AG08396 (cell line): Measurements from ENCODE around the gene HHAT.

Experiments
- DNase-seq: peaks from one replicate; pipeline ENCODE4 v3.0.0; 2012; ENCODE audit warnings: low spot score, mixed read lengths

HHAT gene

DNA sequence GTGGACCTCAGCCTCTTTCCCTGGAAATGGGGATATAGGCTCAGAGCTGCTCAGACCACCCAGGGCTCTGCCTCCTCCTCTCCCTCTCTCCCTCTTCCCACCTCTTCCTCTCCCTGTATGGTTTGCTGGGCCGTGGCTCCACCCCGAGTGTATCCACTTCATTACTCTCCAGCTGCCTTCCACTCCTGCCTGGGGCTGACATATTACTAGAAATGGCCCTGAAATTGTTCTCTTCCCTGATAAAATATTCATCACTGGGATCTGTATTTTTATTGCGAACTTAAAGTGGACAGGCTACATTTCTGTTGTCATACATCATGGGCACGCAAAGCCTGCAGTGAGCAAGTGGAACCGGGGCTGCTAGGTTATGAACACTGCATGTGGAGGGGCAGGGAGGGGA is 225.0 kb downstream of the HHAT start:
- no peak for DNase-seq

DNA sequence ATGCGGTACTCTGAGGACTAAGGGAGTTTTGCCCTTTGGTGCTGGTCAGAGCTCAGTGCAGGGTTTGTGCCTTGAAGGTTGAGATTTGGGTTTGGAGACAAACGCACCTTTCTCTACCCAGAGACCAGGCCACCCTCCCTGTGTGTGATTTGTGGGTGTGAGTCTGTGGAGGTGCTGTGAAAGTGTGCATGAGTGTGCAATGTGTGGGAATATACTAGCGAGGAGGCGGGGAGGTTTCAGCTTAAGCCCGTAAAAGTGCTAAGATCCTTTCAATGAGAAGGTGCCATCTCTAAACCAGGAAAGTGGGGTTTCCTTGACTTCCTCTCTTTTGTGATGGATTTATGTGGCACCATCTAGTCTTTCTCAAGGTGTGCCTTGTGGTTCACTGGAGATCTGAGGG is 225.7 kb downstream of the HHAT start:
- DNase-seq: no peak

DNA sequence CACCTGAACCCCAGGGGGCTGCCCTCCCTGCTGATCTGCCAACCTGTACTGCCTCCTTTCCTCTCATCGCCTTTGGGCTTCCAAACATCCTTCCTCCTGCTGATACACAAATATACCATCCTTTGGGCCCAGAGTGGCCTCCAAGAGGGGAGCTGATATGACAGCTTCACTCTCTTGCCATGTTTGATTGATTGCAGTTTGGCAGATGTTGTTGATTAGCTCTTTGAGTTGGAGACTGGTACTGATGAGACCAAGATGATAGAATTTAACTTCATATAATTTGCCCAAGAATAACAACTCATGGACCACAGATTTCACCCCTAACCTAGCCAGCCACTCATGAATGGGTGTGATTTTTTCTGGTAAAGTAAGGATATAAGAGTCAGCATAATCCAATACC is 227.8 kb downstream of the HHAT start:
- no peak for DNase-seq

DNA sequence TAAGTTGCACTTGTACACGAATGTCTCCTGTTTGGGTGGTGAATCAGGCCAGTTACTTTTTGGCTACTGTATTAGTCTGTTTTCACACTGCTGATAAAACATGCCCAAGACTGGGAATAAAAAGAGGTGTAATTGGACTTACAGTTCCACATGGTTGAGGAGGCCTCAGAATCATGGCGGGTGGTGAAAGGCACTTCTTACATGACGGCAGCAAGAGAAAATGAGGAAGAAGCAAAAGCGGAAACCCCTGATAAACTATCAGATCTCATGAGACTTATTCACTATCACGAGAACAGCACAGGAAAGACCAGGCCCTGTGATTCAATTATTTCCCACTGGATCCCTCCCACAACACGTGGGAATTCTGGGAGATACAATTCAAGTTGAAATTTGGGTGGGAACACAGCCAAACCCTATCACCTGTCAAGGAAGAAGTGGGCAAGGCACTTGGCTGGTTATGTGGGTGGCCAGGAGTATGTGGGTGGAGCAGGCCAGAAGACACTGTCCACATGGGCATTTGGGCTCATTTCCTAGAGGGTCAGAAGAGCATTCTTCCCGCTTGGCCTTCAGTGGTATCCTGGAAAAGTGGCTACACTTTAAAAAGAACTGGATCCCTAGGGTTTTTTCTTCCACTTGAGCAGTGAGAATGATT is 228.8 kb downstream of the HHAT start:
- DNase-seq: no peak

DNA sequence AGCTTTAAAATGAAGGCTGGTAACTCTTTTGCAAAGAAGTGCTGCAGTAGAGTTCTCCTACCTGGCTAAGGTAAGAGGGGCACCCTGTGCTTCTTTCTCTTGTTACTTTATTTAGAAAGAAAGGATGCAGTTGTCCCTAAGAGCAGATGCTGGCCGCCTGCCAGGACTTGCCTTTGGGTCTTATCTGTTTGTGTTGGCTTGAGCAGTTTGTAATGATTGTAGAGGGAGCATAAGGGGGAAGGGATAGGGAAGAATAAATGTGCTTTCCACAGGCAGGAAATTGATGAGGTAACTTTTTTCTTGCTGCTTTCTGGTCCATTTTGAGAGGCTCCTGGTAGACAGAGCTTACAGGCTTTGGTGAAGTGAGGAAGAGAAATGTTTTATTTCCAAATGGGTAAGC is 229.6 kb downstream of the HHAT start:
- no peak for DNase-seq

DNA sequence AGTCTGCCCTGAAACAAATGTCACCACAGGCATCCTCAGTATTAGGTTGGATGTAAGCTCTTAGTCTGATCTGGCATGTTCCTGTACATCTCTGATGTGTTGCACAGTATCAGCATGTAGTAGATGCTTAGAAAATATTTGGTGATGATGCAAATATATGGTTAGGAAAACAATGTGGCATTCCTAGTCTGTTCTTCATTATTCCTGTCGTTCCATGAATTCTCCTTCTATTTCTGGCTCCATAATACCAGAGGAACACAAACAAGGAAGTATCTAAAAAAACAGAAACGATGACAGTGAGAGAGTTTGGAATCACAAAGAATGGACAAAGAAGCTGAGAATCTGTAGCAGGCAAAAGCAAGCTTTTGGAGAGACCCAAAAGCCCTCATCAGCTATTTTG is 236.6 kb downstream of the HHAT start:
- DNase-seq: no peak

DNA sequence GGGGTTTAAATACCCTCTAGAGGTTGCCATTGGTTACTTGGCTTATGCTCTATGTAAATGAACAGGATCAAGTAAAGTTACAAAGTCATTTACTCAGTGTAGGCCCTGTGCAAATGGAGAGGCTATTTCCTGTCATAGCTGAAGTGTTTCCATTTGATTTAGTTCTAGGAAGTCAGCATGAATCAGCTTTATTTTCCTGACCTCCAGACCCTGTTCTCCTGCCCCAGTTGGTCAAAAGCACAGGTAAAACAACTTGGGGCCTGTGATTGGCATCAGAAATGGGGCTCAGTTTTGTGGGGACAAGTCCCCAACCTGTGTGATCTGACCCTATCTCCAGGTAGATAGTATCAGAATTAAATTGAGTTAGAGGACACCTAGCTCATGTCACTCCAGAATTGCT is 239.9 kb downstream of the HHAT start:
- DNase-seq: no peak

DNA sequence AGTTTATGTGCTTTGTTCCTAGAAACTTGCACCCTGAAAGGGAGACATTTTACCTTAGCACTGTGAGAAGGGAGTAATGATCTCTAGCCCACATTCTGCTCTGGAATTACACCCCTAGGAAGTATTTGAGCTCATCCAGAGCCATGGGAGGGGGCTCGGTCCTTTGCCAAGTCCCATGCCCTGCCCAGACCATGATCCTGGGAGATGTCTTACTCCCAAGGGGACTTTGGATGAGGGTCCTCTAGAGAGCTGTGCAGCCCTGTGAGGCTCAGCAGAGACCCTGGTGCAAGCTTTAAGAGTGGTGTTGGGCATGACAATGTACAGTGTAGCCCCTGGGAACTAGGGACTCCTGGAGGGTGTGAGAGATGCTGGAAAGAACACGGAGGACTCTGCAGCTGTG is 241.4 kb downstream of the HHAT start:
- no peak for DNase-seq

DNA sequence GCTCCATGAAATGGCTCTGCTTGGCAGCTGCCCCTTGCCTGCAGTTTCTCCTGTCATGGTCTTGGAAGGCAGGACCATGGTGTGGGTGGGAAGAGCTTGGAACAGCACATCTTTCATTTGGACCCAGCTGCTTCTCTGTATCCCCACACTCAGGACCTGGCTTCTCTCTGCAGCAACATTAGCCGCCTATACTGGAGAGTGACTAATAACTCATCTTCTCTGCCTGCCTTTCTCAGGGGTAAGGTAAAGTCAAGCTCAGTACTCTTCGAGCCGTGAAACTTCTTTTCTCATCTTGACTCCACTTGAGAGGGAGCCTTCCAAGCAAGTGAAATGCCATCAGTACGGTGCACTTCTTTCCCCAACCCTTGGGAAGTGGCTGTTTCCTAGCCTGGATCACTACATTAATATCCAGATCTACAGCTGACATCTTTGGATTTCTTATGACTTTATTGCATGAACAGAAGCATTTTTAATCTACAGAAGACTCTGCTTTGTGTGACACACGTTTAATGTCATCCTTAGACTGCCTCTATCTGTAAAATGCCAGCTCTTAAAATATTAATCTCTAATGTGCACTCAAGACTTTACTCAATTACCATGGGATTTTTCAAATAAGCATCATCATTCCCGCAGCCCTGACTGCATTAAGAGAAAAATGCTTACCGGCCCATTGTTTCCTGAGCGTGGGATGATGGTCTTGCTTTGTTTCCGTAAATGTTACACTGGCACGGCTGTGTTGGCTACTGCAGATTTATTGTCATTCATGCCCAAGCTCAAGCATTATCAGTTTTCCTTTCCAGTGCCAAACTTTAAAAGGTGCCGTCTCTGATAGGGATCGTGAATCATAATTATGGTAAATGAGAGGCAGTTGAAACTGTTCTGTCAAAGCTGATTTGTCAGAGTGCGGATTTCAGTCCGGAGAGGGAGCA is 242.9 kb downstream of the HHAT start:
- no peak for DNase-seq

DNA sequence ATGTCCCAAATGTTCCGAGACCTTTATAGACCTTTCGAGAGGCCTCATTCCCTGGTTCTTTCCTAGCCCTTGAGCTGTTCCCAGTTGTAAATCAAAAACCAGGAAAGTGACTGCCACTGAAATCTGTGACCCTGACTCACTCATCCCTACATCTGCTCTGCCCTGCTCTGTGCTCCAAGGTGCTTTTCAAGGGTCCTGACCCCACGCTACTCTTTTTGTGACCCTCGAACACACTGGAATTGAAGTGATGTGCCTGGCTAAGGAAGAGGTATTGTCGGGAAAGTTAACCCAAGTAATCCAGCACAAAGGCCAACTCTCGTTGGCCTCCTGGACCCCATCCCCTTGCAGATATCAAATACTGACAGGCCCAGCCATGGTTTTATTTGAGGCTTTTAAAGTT is 244.4 kb downstream of the HHAT start:
- no peak for DNase-seq

DNA sequence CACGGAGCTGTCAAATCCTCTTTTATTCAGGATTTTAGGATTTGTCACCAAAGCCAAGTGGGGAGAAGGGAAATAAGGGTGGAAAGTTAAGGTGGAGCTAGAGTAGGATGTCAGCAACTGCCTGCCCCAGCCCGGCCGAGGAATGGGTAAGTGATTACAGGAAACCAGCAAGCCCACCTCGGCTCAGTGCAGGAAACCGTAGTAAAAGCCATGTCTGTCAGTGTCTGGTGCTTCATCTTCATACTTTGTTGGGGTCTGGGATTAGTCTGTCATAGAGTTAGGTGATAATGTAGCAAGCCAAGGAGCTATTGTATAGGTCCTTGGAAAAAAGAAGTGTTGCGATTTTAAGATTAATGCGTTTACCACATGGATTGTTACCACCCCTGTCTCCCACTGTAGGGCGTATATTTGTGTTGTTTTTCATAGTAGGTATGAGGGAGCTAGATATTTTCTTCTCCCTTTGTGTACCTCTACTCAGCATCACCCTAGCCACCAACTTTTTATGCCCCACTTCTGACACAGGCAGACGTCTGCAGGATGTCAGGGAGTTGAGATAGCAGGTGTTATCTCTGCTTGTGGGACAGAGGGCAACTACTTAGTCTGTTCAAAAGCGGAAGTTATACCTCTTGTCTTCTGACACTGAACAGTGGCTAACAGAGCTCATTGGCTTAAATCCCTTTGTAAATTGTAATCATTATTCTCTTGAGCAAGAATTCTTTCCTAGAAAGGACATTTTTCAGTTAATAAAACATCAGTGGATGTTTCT is 253.7 kb downstream of the HHAT start:
- DNase-seq: no peak

DNA sequence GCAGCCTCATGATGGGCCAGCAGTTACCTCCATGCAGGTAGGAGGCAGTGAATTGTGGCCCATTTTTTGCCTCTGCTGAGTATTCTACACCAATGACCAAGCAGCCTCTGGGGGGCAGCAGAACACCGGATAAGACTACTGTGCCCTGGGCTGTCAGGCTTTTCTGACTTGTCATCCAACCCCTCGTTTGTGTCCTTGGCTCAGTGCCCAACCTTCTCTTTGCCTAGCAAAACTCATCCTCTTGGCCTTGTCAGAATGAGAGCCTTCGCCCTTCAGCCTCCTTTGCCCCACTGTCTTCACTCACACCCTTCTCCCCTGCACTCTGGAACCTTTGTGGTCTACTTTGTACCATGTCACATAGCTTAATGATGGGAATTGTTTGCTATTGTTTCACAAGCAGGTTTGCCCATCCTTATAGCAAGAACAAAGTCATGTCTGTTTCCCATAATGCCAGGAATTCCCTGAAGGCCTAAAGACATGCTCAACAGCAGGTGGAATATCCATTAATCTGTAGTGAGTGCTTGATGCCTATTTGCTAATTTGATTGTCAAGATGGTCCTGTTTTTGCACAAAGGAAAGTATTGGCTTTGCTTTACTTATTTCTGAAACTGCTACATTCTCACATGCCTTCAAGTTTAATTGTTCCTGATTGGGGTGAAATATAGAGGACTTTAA is 255.9 kb downstream of the HHAT start:
- DNase-seq: peak; percentile 74

DNA sequence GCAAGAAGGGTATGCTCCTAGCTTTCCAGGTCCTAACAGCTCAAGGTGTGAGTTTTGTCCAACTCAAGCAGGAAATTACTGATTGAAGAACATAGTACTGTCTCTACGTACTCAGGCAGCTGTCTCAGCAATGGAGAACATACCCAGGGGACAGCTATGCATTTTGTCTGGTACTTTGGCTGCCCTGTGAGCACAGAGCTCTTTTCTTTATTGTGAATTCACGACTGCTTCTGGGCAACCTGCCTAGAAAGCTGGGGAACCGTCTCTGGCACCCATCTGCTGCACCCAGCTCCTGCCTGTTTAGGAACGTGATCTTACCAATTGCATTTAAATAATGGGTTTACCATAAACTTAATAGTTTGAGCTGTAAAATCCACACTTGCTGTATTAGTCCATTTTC is 258.1 kb downstream of the HHAT start:
- DNase-seq: no peak

DNA sequence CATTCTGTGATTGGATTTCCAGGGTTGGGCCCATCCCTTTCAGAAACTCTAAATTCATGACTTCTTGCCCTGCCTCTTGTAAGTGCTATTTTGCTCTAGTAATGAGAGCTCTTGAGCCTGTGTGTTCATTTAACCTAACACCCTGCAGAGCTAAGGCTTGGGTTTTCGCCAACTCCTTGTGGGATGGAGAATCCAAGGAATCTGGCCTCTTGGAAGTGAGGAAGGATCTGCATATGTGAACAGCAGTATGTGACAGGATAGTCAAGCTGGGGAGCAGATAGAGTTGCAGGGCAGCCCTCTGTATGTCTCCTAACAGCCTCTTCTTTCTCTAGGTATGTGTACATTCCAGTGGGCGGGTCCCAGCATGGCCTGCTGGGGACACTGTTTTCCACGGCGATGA is 258.9 kb downstream of the HHAT start:
- no peak for DNase-seq

DNA sequence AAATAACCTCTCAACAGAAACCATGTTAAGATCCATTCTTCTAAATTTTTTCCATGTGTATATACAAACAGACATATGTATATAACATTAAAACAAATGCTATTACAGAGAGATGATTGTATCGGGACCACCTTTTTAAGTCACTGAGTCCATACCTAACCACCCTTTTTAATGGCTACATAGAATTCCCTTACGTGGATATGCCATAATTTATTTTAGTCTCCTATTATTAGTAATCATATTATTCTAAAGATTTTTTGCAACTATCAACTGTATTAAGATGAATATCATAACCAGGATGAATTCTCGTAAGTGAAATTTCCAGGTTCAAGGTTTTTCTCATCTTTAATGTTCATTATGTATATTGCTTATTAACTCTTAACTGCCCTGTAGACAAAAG is 259.7 kb downstream of the HHAT start:
- DNase-seq: no peak

DNA sequence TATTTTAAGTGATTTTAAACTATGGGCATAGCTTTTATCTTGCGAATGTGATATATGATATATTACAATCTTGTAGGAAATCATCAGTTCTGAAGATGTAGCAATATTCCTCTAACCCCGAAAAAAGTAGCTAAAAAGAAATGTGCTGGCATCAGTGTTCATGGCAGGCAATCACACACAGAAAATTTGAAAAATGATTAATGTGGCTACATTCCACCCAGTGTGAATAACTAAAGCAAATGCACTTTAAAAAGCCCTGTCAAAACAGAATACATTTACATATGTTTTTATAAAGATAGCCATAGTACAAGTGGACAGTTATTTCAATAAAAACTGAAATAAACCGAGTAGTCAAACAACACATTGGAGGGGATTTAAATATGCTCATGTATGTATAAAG is 260.2 kb downstream of the HHAT start:
- DNase-seq: no peak

DNA sequence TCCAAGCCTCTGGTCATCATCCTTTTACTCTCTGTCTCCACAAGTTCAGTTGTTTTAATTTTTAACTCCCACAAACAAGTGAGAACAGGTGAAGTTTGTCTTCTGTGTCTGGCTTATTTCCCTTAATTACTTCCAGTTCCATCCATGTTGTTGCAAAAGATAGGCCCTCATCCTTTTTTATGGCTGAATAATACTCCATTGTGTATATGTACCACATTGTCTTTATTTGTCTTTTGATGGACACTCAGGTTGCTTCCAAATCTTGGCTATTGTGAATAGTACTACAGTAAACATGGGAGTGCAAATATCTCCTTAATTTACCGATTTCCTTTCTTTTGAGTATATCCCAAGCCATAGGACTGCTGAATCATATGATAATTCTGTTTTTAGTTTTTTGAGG is 262.5 kb downstream of the HHAT start:
- DNase-seq: no peak

DNA sequence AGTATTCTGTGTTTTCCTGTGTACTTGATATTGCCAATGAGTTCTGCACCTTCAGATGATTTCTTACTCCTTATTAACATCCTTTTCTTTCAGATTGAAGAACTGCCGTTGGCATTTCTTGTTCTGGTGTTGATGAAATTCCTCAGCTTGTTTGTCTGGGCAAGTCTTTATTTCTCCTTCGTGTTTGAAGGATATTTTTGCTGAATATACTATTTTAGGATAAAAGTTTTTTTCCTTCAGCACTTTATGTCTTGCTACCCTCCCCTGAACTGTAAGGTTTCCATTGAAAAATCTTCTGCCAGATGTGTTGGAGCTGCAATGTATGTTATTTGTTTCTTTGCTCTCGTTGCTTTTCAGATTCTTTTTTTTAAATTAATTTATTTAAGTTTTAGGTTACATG is 265.9 kb downstream of the HHAT start:
- DNase-seq: no peak

DNA sequence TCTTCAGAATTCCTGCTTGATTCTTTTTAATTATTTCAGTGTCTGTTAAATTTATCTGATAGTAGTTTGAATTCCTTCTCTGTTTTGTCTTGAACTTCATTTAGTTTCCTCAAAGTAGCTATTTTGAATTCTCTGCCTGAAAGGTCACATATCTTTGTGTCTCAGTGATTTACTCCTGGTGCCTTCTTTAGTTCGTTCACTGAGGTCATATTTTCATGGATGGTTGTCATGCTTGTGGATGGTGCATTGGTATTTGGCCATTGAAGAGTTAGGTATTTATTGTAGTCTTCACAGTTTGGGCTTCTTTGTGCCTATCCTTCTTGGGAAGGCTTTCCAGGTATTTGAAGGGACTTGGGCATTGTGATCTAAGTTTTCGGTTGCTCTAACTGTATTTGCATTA is 267.9 kb downstream of the HHAT start:
- DNase-seq: no peak

DNA sequence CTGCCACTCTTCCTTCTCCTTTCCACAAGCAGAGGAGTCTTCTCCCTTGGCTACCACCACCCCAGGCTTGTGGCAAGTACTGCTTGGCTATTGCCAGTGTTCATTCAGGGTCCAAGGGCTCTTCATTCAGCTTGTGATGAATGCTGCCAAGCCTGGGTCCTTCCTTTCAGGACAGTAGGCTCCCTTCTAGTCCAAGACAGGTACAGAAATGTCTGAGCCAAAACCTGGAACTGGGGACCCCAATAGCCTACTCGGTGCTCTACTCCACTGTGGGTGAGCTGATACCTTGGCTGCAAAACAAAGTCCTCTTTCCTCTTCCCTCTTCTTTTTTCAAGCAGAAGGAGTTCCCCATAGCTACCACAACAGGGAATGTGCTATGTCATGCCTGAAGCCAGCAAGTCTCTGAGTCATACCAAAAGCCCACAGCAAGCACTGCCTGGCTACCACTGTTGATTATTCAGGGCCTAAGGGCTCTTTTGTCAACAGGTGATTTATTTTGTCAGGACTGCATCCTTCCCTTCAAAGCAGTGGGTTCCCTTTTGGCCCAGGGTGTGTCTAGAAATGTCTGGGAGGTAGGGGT is 268.9 kb downstream of the HHAT start:
- peak; percentile 67 for DNase-seq

DNA sequence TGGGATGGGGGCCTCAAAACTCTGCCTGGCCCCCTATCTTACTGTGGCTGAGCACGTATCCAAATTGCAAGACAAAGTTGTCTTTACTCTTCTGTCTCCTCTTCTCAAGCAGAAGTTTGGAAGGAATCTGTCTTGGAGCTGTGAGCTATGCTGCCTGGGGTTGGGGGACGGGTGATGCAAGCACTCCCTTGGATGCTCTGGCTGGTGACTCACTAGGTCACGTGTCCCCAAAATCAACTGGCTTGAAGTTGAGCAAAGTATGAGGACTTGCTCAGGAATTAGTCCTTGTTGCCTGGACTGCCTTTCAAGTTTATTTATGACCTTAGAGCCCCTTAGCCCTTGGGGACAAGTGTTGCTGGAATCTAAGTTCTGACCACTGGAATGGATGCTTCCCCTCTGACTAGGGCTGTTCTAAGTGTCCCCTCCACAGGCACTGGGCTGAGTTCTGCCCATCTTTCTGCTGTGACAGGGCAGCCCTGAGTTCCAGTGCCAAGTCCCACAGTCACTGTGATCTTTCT is 269.5 kb downstream of the HHAT start:
- peak; percentile 68 for DNase-seq
